Stimulated activated CD4-positive, alpha-beta T cell treated with anti-CD3 and anti-CD28 coated beads, Interleukin-2, amount 100 ng/mL, for 4 hours (primary cell): ENCODE measurements around the gene NUTM2F.
"Not testable (repeated sequence)": the region's sequence is repeated elsewhere in the genome, so short reads cannot be mapped to it uniquely, and the experiment has no call there.

Experiments
- DNase-seq: peaks from one replicate; pipeline ENCODE4 v3.0.0-alpha.2; 2020; ENCODE audit warnings: low read depth

NUTM2F gene

GRCh38 chr9:94316236-94316635 lies 12.2 kb downstream of the NUTM2F start:
- DNase-seq, result not testable (repeated sequence)

GRCh38 chr9:94315034-94315984 lies 13.1 kb downstream of the NUTM2F start:
- not testable (repeated sequence) for DNase-seq

DNA sequence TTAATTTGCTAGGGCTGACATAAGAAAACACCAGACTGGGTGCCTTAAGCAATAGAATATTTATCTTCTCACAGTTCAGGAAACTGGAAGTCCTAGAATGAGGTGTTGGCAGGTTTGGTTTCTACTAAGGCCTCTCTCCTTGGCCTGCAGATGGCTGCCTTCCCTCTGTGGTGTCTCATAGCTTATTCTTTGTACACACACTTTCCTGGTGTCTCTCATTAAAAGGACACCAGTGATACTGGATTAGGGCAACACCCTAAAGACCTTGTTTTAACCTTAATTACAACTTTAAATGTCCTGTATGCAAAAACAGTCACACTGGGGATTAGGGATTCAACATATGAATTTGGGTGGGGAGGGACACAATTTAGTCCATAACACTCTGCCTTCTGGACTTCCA lies 25.1 kb downstream of the NUTM2F start:
- no peak for DNase-seq

DNA sequence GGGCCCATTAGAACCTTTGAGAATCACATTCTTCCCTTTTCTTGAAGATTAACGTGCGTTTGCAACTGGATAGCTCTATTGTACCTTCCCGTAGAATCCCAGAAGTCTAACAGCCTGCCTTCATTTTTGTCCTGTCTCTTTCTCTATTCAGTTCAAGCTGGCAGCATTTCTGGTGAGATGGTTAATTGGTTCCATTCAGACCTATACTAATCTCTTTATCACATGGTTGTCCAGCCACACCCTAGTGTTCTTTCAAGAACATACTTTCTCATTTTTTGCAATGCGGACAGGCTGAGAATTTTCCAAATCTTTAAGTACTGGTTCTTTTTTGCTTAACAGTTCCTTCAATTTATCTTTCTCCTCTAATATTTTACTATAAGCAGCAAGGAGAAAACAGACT lies 26.0 kb downstream of the NUTM2F start:
- no peak for DNase-seq

DNA sequence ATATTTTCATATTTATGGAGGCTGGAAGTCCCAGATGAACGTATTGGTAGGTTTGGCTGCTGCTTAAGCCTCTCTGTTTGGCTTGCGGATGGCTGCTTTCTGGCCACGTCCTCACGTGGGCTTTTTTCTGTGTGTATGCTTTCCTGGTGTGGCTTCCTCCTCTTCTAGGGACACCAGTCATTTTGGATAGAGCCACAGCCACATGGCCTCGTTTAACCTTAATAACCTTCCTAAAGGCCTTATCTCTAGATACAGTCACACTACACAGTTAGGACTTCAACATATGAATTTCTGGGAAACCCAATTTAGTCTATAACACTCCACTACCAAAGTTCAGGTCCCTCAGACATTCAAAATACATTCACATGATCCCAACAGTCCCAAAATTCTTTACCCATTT lies 26.9 kb downstream of the NUTM2F start:
- no peak for DNase-seq

- DNase-seq, result no peak
These were observed 27.8 kb downstream of the NUTM2F start for GRCh38 chr9:94300470-94301301.

GRCh38 chr9:94298949-94299599 lies 29.4 kb downstream of the NUTM2F start:
- DNase-seq, result no peak

DNA sequence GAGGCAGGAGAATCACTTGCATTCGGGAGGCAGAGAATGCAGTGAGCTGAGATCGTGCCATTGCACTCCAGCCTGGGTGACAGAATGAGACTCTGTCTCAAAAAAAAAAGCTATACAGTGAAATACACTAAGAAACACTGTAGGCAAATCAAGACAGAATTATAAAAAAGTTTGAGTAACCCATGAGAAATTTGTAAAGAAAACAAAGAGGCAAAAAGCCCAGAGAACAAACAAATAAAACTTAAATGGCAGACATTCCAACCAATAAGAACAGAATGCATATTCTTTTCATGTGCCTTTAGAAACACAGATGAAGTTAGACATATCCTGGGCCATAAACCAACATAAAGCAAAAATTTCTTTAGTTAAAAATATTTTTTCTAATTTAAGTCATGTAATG lies 38.8 kb downstream of the NUTM2F start:
- no peak for DNase-seq

- no peak for DNase-seq
These were observed 40.4 kb downstream of the NUTM2F start for GRCh38 chr9:94287877-94288513.

- DNase-seq, result no peak
These were observed 42.3 kb downstream of the NUTM2F start for GRCh38 chr9:94286116-94286515.

GRCh38 chr9:94281101-94281500 lies 47.3 kb downstream of the NUTM2F start:
- DNase-seq, result no peak

DNA sequence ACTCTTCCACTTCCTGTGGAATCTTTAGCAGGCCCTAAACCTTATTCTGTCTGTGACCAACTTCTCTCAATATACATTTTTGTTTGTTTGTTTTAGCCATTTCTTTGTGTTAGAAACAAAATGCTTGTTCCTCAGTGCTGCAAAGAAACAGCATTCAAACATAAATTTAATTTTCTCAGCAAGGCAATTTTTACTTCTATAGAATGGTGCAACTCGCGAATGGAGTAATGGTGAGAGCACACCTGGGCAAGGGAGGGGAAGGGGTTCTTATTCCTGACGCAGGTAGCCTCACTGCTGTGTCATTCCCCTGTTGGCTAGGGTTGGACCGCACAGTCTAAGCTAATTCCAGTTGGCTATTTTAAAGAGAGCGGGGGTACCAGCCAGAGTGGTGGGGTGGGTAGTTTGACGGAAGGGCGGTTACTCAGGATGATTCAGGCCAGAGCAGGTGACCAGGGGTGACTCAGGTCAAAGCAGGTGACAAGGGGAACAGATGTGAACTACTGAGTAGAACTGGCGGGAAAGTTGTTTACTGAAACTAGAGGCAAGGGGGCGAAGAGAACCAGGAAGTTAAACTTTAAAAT lies 47.9 kb downstream of the NUTM2F start:
- no peak for DNase-seq

DNA sequence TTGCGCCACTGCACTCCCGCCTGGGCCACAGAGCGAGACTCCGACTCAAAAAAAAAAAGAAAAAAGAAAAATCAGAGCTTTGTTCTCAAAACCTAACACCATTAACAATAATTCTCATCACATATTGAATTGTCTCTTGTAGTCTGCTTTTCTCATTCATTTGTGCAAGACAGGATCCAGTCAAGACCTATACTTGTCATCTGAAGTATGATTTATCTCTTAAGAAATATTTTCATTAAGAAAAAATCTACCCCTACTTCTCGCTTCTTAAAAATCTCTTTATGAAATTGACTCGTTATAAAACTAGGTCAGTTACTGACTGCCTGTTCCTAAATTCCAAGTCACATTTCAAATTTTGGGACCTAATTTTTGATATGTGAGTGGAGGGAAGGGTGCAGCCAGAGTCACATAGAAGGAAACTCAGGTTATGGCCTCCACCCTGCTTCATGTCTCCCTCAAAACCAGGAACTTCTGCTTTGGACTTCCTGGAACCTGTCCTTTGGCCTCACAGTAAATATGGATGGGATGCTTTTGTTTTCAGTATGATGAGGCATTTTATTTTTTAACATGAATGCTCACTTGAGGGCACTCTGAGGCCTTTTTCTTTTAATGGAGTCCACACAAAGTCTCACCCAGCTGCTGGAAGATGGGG lies 50.4 kb downstream of the NUTM2F start:
- DNase-seq, result no peak

GRCh38 chr9:94277029-94277428 lies 51.4 kb downstream of the NUTM2F start:
- not testable (repeated sequence) for DNase-seq

DNA sequence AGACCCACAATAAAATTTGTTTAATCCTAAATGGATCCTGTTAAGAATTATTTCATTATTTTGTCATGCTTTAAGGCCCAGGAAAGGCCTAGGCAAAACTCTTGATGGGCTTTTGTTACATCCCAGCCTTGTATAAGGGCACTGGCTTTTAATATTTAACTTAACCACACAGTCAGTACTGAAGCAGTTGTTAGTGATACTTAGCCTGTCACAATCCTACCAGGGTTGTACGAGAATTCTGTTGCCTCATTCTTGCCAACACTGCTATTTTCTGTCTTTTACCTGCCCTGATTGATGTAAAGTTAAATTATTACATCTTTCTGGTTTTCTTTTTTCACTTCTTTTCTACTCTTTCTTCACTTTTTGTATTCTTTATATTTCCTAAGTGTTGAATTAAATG lies 58.4 kb downstream of the NUTM2F start:
- DNase-seq, result no peak

DNA sequence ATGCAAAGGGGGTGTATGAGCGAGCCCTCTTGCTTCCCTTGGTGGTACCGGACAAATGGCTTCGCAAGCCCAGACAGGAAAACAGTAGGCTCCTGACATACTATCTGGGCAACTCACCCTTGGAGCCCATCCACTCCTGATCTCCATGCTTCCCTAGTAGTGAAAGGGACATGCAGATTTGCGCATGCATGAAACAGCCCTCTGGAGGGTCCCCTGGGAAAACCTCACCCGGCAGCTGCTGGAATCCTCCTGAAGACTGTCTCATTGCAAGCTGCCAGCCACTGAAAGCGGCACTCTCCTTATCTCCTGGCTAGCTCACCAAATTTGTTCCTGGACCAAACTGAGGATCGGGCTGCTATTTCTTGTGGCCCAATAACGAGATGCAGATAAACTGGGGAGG lies 59.2 kb downstream of the NUTM2F start:
- DNase-seq, result no peak
